GM18520 (cell line): Measurements from ENCODE around the gene KPNA6.
"Not testable (repeated sequence)": the region's sequence is repeated elsewhere in the genome, so short reads cannot be mapped to it uniquely, and the experiment has no call there.

Source experiments
- ATAC-seq: cut with Tn5 transposase; IDR thresholded peaks from one replicate; pipeline ENCODE4 v1.9.1; 2021; ENCODE audit not compliant: unreplicated experiment

KPNA6 gene

DNA sequence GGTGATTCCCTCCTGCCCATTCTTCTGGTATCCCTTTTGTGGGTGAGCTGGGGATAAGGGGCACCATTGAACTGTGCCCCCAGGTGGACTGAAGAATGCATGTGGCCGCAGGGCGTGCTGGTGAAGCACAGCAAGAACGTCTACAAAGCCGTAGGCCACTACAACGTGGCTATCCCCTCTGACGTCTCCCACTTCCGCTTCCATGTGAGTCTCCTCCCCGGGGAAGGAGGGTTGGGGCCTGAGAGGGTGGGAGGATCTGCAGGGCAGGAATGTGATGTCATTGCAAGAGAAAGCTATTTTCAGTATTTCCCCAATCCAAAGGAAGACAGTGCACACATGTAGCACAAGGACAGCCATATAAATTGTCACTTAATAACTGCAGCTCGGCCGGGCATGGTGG, 7.5 kb upstream of the KPNA6 start:
- no peak for ATAC-seq

DNA sequence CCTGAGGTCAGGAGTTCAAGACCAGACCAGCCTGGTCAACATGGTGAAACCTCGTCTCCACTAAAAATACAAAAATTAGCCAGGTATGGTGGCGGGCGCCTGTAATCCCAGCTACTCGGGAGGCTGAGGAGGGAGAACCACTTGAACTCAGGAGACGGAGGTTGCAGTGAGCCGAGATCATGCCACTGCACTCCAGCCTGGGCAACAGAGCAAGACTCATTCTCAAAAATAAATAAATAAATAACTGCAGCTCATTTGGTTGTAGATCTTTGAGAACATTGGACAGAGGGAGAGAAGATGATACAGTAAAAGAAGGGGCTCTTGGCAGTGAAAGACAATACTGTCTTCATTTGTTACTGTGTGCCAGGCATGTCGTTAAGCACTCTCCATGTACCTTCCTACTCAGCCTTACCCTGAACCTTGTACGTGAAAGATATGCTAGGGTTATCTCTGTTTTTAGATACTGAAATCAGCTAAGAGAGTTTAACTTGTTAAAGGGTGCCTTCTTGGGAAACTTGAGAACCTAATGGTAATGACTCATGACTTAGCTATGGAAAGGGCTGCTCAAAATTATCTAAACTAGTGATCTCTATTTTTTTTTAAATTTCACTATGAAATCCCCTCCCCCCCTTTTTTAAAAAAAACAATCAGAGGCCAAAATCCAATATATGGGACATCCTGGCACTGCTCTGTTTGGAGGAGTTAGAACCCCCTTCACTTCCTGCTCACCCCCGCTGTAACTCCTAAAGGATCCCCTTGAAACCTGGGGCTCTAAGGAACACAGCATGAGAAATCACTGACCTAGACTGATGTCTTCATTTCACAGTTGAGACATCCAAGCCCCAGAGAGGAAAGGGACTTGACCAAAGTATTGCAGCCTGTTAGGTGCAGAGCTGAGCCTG, 6.8 kb upstream of the KPNA6 start:
- ATAC-seq = no peak

DNA sequence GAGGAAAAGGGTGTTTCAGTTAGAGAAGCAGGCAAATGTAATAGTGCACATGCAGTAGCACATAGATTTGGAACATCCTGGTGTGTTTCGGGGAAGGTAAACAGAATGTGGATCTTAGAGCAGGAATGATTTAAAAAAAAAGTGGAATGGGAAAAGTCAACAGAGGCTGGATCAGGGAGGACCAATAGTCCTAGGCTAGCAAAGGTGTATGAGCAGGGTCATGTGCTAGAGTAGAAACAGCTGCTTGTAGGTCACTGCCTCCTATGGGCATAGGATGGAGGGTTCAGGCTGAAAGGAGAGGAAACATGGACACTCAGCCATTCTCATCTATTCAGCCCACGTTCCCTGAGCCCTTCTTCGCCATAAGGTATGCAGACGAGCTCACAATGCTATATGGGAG, 3.7 kb upstream of the KPNA6 start:
- ATAC-seq = no peak

DNA sequence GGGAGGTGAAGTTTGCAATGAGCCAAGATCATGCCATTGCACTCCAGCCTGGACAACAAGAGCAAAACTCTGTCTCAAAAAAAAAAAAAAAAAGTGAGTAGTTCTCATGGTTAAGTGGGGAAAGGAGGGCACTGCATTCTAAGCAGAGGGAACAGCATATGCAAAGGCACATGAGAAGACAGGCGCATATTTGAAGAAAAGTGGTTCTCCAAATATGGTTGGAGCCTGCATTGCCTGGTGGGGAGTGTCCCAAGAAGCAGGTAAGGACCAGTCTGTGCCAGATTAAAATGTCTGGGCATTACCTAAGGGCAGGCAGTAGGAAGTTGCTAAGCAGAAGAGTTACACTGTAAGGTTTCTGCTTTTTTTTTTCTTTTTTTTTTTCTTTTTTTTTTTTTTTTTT, 2.5 kb upstream of the KPNA6 start:
- ATAC-seq = no peak

DNA sequence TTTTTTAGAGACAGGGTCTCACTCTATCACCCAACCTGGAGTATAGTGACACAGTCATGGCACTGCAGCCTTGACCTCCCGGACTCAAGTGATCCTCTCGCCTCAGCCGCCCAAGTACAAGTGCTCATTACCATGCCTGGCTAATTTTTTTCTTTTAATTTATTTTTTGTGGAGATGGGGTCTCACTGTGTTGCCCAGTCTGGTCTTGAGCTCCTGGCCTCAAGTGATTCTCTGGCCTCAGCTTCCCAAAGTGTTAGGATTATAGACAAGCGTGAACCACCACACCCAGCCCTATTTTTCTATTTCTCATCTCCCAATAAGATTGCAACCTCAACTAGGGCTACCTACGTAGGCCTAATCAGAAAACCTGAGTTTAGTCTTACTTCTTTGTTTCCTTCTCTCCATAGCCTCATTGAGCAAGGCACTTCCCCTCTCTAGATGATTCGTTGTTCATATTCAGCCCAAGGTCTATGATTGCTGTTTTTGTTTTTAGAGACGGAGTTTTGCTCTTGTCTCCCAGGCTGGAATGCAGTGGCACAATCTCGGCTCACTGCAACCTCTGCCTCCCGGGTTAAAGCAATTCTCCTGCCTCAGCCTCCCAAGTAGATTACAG, 1.1 kb upstream of the KPNA6 start:
- no peak for ATAC-seq

DNA sequence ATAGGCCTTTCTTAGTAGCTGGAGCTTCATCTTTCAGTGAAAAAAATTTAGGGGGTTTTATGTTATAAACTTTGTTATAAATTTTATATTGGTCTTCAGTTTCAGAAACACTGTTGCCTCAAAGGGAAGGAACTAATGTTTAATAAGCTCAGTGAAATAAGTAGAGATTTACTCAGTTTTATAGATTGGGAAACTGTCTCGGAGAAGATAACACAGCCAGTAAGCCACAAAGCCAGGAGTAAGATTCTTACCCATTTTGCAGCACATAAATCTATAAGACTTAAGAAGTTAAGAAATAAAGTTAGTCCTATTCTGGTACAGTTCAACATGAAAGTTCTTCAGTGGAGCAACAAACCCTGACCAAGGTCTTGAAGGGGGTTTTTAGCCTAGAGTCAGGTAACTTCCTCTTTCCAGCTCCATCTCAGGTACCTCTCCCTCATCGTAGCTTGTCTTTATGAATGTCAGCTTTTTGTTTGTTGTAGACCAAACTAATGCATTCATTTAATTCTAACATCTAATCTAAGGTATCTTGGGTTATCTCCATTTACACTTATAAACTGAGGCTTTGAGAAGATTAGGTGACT, 3.3 kb downstream of the KPNA6 start:
- ATAC-seq = no peak

DNA sequence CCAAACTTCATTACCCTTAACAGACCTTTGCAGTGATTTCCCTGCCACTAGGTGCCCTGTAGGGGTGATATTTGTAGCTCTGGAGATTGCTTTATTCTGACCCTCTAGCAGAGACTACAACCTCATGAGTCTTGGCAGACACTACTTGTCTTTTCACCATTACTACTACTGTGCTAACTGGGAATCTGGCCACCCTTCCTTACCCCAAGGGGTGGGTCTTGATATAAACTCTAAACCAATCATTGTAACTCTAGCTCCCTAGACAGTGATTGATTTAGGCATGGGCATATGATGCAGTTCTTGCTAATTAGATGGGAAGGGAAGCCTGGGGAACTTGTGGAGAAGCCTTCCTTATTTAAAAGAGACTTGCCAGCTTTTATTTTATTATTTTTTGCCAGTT, 3.9 kb downstream of the KPNA6 start:
- no peak for ATAC-seq

DNA sequence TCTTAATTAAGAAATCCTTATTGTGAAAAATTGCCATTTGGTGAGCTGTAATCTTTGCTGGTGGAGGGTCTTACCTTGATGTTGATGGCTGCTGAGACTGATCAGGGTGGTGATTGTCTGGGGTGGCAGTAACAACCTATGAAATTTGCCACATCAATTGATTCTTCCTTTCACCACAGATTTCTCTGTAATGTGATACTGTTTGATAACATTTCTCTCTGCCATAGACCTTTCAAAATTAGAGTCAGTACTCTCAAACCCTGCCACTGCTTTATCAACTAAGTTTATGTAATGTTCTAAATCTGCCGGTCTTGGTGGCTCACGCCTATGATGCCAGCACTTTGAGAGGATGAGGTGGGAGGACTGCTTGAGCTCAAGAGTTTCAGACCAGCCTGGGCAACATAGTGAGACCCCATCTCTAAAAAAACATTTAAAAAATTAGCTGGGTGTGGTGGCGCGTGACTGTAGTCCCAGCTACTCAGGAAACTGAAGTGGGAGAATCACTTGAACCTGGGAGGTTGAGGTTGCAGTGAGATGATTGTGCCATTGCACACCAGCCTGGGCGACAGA, 5.0 kb downstream of the KPNA6 start:
- no peak for ATAC-seq

DNA sequence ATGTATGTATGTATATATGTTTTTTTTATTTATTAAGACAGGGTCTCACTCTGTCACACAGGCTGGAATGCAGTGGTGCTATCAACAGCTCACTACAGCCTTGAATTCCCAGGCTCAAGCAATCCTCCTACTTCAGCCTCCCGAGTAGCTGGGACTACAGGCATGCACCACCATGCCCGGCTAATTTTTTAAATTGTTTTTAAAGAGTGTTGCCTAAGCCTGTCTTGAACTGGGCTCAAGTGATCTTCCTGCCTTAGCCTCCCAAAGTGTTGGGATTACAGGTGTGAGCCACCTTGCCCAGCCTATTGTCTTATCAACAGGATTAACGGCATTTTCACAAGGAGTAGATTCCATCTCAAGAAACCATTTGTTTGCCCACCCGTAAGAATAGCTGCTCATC, 5.6 kb downstream of the KPNA6 start:
- ATAC-seq = not testable (repeated sequence)

DNA sequence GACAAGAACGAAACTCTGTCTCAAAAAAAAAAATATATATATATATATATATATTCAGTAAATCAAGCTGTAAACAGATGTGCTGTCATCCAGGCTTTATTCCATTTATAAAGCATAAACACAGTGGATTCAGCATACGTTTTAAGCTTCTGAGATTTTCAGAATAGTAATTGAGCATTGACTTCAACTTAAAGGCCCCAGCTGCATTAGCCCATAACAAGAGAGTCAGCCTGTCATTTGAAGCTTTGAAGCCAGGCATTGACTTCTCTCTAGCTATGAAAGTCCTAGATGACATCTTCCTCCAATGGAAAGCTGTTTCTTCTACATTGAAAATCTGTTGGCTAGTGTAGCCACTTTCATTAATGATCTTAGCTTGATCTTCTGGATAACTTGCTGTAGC, 6.6 kb downstream of the KPNA6 start:
- no peak for ATAC-seq

DNA sequence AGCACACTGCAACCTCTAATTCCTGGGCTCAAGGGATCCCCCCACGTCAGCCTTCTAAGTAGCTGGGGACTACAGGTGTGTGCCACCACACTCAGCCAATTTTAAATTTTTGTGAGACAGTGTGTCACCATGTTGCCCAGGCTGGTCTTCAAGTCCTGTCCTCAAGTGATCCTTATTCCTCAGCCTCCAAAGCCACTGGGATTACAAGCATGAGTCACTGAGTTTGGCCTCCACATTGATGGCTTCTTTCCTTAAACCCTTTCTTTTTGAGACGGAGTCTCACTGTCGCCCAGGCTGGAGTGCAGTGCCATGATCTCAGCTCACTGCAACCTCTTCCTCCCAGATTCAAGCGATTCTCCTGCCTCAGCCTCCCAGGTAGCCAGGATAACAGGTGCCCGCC, 7.6 kb downstream of the KPNA6 start:
- no peak for ATAC-seq

DNA sequence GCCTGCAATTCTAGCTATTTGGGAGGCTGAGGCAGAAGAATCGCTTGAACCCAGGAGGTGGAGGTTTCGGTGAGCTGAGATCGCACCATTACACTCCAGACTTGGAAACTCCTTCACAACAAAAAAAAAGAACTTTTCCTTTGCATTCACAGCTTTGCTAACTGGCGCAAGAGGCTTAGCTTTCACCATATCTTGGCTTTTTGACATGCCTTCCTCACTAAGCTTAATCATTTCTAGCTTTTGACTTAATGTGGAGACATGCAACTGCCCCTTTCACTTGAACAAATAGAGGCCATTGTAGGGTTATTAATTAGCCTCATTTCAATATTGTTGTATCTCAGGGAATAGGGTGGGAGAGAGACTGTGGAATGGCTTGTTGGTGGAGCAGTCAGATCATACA, 8.7 kb downstream of the KPNA6 start:
- ATAC-seq = no peak

DNA sequence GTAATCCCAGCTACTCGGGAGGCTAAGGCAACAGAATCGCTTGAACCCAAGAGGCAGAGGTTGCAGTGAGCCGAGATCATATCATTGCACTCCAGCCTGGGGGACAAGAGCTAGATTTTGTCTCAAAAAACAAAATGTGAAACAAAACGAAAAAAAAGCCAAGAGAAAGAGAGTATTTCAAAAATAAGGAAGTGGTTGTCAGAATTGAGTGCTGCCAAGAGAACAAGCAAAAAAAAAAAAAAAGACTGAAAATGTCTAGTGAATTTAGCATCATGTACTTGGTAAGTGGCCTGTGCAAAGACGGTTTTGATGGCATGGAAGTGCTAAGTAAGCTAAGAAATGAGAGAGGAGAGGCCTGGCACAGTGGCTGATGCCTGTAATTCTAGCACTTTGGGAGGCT, 14.3 kb downstream of the KPNA6 start:
- no peak for ATAC-seq

DNA sequence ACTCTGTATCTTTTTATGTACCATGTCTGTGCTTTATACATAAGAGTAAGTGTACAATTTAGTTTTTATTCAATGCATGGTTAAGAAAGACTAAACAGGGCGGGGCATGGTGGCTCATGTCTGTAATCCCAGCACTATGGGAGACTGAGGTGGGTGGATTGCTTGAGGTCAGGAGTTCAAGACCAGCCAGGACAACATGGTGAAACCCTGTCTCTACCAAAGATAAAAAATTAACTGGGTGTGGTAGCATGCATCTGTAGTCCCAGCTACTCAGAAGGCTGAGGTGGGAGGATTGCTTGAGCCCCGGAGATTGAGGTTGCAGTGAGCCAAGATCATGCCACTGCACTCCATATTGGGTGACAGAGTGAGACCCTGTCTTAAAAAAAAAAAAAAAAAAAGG, 15.5 kb downstream of the KPNA6 start:
- ATAC-seq = not testable (repeated sequence)

DNA sequence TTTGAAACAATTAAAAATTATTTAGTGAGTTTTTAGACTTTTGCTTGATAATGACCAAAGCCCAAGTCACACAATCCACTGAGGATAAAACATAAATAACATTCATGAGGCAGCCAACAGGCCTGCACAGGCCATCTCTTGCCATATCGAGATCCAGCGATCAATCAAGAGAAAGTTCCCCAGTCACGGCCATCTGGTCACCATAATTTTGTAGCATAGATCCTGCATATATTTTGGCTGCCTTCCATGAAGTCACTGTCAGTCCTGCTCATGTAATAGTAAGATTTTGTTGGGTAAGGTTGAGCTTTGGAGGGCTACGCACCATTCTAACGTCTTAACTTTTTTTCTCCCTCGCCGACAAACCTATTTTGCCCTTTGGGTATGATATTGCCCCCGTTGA, 17.5 kb downstream of the KPNA6 start:
- ATAC-seq = no peak

DNA sequence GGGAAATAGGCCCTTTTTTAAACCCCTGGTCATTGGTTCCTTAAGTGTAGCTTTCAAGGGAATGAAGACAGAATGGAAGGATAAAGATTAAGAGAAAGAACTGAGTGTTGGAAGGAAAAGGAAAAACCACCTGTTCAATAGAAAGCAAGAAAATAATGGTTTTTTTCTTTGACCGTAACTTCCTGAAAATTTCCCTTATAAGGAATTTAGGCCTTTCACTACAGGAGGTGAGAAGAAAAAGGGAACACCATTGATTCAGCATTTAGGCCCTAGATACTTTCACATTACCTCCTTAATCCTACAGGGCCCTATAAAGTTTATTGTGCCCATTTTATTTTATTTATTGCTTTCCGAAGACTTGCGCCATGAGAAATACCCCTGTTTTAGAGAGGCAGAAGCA, 18.9 kb downstream of the KPNA6 start:
- ATAC-seq = no peak

DNA sequence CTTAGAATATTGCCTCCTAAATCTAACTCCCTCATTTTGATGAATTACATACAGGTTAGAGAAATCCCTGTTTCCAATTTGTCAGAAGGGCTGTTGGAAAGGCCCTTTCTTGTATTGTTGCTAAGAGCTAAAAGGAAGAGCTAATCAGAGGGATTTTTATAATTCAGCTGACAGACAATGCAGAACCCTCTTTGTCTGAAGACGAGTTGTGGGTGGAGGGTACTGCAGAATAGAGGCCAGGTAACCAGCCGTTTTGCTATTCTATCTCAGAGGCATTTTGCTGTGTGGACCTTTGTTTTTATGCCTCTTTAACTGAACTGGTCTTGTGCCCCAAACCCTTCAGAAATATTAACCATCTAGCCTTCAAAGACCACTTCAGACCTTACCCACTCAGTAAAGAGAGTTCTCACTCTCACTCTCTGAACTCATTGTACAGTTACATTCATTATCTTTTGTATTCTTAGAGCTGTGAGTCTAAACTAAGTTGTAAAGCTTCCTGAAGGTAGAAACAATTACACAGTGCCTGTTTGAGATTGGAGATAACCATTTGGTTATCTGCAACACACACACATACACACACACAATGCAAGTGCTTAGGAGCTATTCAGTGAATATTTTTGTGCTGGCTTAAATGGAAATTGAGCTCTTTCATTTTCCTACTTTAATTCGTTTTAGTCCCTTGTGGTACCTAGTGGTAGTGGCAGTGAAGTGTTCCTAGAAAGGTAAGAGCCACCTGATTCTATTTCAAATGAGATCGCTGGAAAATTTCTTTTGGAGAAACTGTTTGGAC, 19.7 kb downstream of the KPNA6 start:
- no peak for ATAC-seq

DNA sequence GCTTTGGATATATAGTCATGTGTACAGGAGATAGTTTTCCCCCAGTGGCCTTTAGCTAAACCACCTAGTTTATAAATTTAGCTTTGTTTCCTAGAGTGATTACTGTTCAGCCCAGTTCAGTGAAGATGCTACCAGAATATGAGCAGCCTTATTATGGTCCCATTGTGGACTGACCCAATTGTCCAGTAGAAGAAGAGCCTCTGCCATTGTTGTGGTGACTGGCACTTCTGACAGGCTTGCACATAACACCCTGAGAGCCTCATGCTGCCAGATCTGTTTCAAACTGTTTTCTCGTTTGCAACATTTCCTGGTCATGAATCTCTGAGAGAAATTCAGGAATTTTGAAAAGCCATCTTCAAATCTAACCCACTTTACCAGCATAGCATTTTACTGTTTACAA, 20.6 kb downstream of the KPNA6 start:
- no peak for ATAC-seq

DNA sequence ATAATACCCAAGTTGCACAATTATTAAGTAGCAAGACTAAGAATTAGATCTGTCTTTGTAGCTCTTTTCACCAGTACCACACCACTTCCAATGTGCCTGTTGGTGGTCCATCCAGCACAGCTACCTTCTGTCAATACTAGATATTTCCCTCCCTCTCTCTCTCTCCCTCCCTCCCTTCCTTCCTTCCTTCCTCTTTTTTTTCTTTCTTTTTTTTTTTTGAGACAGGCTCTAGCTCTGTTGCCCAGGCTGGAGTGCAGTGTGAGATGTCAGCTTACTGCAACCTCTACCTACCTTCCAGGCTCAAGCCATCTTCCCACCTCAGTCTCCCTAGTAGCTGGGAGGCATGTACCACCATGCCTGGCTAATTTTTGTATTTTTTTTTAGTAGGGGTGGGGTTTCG, 21.1 kb downstream of the KPNA6 start:
- ATAC-seq = no peak

DNA sequence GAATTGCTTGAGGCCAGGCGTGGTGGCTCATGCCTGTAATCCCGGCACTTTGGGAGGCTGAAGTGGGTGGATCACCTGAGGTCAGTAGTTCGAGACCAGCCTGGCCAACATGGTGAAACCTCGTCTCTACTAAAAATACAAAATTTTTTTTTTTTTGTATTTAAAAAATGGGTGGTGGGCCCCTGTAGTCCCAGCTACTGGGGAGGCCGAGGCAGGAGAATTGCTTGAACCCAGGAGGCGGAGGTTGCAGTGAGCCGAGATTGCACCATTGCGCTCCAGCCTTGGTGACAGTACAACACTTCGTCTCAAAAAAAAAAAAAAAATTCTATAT, 26.1 kb downstream of the KPNA6 start:
- ATAC-seq = not testable (repeated sequence)

DNA sequence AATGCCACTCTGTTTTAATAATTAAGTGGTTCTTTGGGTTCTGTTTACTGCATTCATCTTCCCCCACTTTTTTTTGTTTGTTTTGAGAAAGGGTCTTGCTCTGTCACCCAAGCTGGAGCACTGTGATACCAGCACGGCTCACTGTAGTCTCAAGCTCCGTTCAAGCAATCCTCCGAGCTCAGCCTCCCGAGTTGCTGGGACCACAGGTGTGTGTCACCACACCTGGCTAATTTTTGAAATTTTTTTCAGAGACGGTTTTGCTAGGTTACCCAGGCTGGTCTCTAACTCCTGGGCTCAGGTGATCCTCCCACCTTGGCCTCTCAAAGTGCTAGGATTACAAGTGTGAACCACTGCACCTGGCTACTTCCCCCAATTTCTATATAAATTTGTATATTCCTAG, 29.3 kb downstream of the KPNA6 start:
- no peak for ATAC-seq
